Lower lobe of right lung (tissue), 2 donors: Measurements from ENCODE around the gene KRT5. TPM values are rescaled to one million over a fixed set of nuclear protein-coding genes. Genes with fewer than 3 reads are reported as not detected.

Experiments used
- ATAC-seq, 2 donors: fragments of 200-7000 bp; cut with Tn5 transposase; one replicate each; pipeline ENCODE4 v1.9.1; 2020 to 2022; ENCODE audit warnings: mild to moderate bottlenecking in 2 of 2, moderate library complexity in 2 of 2
- DNase-seq: peaks from one replicate; pipeline ENCODE4 v3.0.0-alpha.2; 2020
- H3K27ac ChIP-seq: fragments of 200-600 bp; one replicate; pipeline ENCODE4 v1.8.0; 2022
- H3K27me3 ChIP-seq: fragments of 200-600 bp; one replicate; pipeline ENCODE4 v1.8.0; 2022; ENCODE audit warnings: low read depth
- H3K36me3 ChIP-seq: fragments of 200-600 bp; one replicate; pipeline ENCODE4 v1.8.0; 2022; ENCODE audit warnings: mild to moderate bottlenecking
- H3K4me1 ChIP-seq: fragments of 200-600 bp; one replicate; pipeline ENCODE4 v1.8.0; 2022
- H3K4me3 ChIP-seq: fragments of 200-600 bp; one replicate; pipeline ENCODE4 v1.8.0; 2022; ENCODE audit warnings: mild to moderate bottlenecking
- H3K9me3 ChIP-seq: fragments of 200-600 bp; one replicate; pipeline ENCODE4 v1.8.0; 2022
- intact Hi-C: fragments of 100-400 bp; cut with DNase I; formaldehyde crosslinking; loops from one replicate; pipeline ENCODE4 v1.11.0; 2022
- total RNA-seq: library from RNA; stranded (reverse); fragmentation: NEBNext Ultra II Directional; extraction: Animal tissue kit (Norgen Biotek cat#: 25700); gene quantifications from one replicate; pipeline ENCODE4 v1.2.1, GENCODE V29; 2021
- TF ChIP-seq, protein P1 (sequence below): fragments of 200-600 bp; IDR thresholded peaks from one replicate; pipeline ENCODE4 v1.8.0; 2022; ENCODE audit warnings: antibody characterized with exemption, mild to moderate bottlenecking
- donor health status: DM: no; HTN: yes; CAD: no; lungs with severe emphysema.

Gene KRT5
- total RNA-seq, 1 donor from 2014 or later: 0.65 TPM

DNA sequence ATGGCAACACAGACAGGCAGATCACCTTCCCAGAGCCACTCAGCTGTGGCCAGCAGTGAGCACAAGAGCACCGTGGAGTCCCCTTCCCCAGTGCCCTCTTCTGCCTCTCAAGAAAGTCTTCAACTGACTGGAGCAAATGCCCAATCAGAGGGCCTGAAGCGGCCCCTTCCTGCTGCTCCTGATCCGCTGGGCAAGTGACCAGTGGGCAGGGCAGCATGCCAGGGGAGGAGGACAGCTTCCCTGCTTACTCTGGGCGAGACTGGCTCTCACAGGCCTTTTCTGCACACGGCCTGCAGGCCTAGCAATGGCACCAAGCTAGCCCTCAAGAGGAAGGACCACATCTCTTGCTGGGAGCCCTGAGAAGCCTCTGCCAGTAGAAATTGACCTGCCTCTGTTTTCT is 31.9 kb upstream of the KRT5 start:
- Histone ChIP-seq H3K27me3 (peaks cover 7% of the 10 kb centered on the region), H3K27ac (no peak overlapping the region), H3K4me1 (no peaks in the 10 kb centered on the region), H3K36me3 (no peaks in the 10 kb centered on the region), H3K4me3 (no peak overlapping the region), H3K9me3 (no peaks in the 10 kb centered on the region)
- intact Hi-C loops: no loop called here
- no peak for ATAC-seq
- DNase-seq: no peak
- TF ChIP-seq, protein P1, sequence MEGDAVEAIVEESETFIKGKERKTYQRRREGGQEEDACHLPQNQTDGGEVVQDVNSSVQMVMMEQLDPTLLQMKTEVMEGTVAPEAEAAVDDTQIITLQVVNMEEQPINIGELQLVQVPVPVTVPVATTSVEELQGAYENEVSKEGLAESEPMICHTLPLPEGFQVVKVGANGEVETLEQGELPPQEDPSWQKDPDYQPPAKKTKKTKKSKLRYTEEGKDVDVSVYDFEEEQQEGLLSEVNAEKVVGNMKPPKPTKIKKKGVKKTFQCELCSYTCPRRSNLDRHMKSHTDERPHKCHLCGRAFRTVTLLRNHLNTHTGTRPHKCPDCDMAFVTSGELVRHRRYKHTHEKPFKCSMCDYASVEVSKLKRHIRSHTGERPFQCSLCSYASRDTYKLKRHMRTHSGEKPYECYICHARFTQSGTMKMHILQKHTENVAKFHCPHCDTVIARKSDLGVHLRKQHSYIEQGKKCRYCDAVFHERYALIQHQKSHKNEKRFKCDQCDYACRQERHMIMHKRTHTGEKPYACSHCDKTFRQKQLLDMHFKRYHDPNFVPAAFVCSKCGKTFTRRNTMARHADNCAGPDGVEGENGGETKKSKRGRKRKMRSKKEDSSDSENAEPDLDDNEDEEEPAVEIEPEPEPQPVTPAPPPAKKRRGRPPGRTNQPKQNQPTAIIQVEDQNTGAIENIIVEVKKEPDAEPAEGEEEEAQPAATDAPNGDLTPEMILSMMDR: no peak

DNA sequence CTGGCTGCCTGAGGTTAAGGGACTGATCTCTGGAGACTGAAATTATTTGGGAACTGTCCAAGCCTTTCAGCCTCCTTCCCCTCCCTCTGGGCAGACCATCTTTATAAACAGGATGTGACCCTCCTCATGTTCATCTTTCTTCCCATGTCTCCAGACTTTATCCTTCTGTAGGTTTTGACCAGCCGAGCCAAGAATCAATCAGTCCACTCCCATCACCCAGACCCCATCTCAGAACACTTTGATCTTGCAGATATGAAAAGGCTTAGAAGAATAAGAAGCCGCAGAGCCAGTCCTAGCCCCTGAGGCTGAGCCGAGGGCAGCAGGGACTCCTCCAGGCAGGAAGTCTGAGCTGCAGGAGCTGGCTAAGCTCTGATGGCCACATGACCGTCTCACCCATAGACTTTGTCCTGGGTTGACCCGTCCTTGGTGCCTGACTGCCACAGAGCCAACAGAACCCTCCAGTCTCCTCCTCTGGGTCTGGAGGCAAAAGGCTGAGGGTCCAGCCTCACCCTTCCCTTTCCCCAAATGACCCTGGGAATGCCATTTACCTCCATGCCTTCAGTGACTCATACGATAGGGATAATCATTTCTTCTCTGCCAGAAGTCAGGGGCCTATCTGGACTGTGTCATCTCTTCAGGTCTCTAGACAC is 31.1 kb upstream of the KRT5 start:
- H3K9me3 ChIP-seq: no peaks in the 10 kb centered on the region
- TF ChIP-seq, protein P1: no peak
- H3K4me3 ChIP-seq: no peak overlapping the region
- no peaks in the 10 kb centered on the region for H3K4me1 ChIP-seq
- no peak overlapping the region for H3K27ac ChIP-seq
- H3K27me3 ChIP-seq: peaks cover 9% of the 10 kb centered on the region
- no peaks in the 10 kb centered on the region for H3K36me3 ChIP-seq
- intact Hi-C loops: no loop called here
- ATAC-seq: no peak
- DNase-seq: no peak

DNA sequence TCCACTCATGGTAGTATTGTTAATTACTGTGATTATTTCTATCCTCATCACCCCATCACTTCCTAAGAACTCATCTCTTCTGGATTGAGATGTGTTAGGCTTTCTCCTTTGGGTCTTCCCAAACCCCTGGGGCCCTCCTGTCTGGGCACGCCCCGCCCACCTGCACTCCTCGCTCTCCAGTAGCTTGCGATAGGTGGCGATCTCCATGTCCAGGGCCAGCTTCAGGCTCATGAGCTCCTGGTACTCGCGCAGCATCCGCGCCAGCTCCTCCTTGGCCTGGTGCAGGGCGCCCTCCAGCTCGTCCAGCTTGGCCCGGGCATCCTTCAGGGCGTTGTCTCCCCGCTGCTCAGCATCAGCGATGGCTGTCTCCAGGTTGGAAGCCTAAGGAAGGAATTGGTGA is 25.9 kb upstream of the KRT5 start:
- no peak for ATAC-seq
- intact Hi-C loops: no loop called here
- no peak overlapping the region for H3K4me3 ChIP-seq
- DNase-seq: no peak
- H3K27ac ChIP-seq: no peak overlapping the region
- H3K36me3 ChIP-seq: no peaks in the 10 kb centered on the region
- TF ChIP-seq, protein P1: no peak
- no peaks in the 10 kb centered on the region for H3K9me3 ChIP-seq
- H3K27me3 ChIP-seq: peaks cover 3% of the 10 kb centered on the region
- H3K4me1 ChIP-seq: no peaks in the 10 kb centered on the region

DNA sequence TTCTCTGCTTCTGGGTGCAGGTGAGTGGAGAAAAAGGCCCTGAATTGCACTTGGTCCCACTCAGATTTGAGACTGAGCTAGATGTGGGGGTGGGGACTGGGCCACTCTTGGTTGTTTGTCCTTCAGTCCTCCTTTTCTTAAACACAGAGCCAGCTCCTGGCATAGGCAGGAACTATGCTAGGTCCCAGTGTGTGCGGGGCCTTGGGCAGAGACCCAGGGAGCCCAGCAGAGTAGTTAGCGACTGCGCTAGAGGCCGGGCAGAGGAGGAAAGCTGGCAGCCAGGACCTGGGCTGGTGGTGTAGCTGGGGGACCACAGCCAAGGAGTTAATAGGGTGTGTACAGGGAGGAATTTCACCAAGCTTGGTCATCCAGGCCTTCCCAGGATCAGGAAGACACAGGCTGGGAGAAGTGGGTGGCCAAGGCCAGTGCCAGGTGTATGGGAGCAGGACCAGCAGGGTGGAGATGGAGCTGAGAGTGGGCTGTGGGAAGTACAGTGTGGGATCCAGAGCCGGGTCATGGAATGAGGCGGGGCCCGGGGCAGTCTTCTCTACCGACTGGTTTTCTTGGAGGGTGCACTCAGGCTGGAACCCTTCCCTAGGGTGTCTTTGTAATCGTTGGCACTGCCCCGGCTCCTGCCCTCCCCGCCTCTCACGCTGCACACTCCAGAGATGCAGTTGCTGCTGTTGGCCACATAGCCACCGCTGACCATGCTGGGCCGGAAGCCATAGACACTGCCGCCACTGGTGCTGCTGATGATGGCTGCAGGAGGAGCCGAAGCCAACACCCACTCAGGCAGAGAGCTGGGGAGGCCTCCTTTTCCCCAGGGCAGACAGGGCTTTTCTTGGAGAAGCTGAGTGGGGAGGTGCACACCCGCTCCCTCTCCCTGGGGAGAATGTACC is 24.0 kb upstream of the KRT5 start:
- ATAC-seq (no peak), DNase-seq (no peak)
- Histone ChIP-seq H3K4me3 (no peak overlapping the region), H3K27ac (no peak overlapping the region), H3K4me1 (peaks cover 3% of the 10 kb centered on the region), H3K27me3 (peaks cover 3% of the 10 kb centered on the region), H3K9me3 (no peaks in the 10 kb centered on the region), H3K36me3 (no peaks in the 10 kb centered on the region)
- intact Hi-C loops: no loop called here
- TF ChIP-seq, protein P1: no peak

DNA sequence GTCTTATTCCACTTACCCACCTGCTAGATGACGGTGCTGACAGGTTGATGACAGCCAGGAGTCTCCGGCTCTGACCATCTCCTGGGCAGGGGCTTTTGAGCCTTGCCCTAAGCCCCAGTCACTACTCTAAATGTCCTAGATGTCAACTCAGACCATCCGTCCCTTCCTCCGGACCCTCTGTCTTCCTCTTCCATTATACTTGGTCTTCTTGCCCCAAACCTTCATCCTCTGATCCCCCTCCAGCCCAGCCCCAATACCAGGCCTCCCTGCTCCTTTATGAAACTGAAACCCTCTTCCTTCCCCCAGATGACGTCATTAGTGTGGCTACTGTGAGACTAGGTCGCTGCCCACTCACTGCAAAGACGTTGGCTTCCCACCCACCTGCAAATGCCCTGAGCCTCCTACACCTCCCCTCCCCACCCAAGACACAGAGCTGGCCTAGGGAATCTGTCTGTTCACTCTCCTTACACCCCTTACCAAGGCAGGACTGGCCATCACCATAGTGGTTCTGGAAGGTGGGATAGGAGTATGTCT is 22.7 kb upstream of the KRT5 start:
- intact Hi-C loops: no loop called here
- Histone ChIP-seq H3K9me3 (no peaks in the 10 kb centered on the region), H3K27ac (no peak overlapping the region), H3K27me3 (peaks cover 3% of the 10 kb centered on the region), H3K4me3 (no peak overlapping the region), H3K4me1 (peaks cover 4% of the 10 kb centered on the region), H3K36me3 (no peaks in the 10 kb centered on the region)
- ATAC-seq (no peak), DNase-seq (no peak)
- TF ChIP-seq, protein P1: no peak
